HK-2 (cell line): ENCODE measurements around the gene PHKA2.
"Not testable (repeated sequence)": the region's sequence is repeated elsewhere in the genome, so short reads cannot be mapped to it uniquely, and the experiment has no call there.

Source experiments
- DNase-seq: peaks from one replicate; pipeline ENCODE4 v3.0.0-alpha.2; 2018; ENCODE audit not compliant: unreplicated experiment

Gene PHKA2, protein sequence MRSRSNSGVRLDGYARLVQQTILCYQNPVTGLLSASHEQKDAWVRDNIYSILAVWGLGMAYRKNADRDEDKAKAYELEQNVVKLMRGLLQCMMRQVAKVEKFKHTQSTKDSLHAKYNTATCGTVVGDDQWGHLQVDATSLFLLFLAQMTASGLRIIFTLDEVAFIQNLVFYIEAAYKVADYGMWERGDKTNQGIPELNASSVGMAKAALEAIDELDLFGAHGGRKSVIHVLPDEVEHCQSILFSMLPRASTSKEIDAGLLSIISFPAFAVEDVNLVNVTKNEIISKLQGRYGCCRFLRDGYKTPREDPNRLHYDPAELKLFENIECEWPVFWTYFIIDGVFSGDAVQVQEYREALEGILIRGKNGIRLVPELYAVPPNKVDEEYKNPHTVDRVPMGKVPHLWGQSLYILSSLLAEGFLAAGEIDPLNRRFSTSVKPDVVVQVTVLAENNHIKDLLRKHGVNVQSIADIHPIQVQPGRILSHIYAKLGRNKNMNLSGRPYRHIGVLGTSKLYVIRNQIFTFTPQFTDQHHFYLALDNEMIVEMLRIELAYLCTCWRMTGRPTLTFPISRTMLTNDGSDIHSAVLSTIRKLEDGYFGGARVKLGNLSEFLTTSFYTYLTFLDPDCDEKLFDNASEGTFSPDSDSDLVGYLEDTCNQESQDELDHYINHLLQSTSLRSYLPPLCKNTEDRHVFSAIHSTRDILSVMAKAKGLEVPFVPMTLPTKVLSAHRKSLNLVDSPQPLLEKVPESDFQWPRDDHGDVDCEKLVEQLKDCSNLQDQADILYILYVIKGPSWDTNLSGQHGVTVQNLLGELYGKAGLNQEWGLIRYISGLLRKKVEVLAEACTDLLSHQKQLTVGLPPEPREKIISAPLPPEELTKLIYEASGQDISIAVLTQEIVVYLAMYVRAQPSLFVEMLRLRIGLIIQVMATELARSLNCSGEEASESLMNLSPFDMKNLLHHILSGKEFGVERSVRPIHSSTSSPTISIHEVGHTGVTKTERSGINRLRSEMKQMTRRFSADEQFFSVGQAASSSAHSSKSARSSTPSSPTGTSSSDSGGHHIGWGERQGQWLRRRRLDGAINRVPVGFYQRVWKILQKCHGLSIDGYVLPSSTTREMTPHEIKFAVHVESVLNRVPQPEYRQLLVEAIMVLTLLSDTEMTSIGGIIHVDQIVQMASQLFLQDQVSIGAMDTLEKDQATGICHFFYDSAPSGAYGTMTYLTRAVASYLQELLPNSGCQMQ

DNA sequence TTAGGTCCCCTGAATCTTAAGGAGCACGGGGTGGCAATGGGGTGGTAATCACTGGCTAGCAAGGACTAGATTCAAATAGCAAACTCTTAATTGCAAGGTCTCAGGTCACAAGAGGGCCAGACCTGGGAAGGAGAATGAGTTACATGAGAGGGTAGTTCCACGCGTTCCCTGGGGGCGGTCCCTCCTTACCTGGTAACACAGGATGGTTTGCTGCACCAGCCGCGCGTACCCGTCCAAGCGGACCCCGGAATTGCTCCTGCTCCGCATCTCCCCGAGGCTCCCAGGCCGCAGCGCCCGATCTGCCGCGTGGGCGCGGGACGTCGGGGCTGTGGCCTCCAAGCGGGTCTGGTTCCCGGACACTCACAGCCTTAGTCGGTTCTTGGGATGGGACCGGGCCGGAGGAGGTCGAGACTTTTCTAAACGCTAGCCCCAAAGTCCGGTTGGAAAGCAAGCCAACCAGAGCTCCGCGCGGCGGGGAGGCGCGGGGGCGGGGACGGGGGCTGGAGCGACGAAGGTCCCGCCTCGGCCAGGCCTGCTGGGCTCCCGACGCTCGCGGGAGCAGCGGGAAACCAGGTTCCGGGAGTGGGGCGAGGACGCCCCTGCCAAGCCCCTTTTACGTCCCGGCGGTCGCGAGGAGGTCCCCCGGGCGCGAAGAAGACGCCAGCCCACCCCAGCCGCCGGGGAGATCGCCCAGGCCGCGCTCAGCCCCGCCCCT lies at the start of gene PHKA2:
Gene PHKA2 (minus strand): TSS at position 449 of the 715 bp plus-strand sequence. CDS start 182 bp downstream, at position 267.
- DNase-seq: peak; percentile 63

GRCh38 chrX:19030805-19031204 lies 46.9 kb upstream of the PHKA2 start:
- DNase-seq: no peak

DNA sequence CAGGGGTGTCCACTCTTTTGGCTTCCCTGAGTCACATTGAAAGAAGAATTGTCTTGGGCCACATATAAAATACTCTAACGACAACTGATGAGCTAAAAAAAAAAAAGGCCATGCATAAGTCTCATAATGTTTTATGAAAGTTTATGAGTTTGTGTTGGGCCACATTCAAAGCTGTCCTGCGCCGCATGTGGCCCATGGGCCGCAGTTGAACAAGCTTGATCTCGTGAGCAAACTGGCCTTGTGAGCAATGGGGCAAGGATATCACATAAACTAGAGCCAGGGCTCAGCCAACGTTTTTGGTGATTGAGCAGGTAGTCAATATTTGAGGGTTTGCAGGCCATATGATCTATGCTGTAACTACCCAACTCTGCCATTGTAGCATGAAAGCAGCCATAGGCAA lies 44.6 kb upstream of the PHKA2 start:
- DNase-seq: no peak

GRCh38 chrX:19024366-19024765 lies 40.5 kb upstream of the PHKA2 start:
- DNase-seq: no peak

GRCh38 chrX:19019996-19020395 lies 36.1 kb upstream of the PHKA2 start:
- no peak for DNase-seq

- no peak for DNase-seq
These were observed 33.4 kb upstream of the PHKA2 start for GRCh38 chrX:19017271-19017670.

GRCh38 chrX:19016614-19017013 lies 32.7 kb upstream of the PHKA2 start:
- DNase-seq: not testable (repeated sequence)

DNA sequence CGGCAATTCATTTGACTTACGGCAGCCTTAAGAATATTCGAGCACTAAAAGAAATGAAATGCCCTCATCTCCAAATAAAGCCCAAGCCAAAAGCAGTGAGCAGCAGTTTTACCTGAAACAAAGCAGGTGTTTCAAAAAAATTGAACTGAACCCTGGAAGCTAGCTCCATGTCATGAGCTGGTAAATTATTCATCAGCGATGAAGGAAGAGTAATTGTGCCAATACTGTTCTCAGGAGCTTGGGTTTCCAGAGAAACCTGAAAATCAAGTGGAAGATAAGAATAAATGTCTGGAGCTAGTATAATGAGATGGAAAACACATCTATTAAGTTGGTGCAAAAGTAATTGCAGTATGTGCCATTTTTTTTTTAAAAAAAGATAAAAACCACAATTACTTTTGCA lies 24.0 kb upstream of the PHKA2 start:
- DNase-seq: no peak

- DNase-seq: no peak
These were observed 23.1 kb upstream of the PHKA2 start for GRCh38 chrX:19007011-19007410.

- no peak for DNase-seq
These were observed 22.0 kb upstream of the PHKA2 start for GRCh38 chrX:19005909-19006308.

DNA sequence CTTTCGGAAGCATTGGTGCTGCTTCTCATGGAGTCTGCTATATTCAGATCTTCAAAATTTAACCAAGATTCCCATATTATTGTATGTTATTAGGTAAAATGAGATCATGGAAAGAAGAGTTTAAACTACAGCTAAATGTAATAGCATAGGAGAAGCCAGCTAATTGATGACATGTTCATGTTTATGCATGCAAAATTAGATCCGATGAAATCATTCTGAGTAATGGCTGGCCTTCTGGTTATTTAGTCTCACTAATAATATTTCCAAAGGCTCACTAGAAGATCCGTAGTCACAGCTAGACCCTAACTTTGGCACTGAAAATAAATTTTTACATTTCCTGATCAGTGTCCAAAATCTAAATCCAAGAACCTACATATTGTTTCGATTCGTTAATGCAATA lies 19.8 kb upstream of the PHKA2 start:
- no peak for DNase-seq

GRCh38 chrX:18998653-18999052 lies 14.7 kb upstream of the PHKA2 start:
- DNase-seq: no peak

DNA sequence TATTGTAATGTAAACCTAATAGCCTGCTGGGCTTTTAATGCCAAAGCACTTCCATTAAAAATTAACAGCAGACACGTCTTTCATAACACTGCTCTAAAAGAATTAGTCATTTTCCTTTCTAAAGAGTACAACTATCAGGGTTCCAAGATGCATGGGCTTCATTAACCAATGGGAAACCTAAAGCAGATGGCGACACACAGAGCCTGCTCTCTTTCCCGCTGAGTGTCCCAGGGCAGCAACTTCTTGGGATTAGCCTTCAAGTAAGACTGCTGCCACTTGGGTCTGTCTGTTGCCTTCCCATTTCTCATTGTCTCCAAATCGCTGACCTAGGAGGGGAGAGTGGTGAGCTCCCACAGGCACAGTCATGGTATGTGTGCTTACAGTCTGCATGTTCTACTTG lies 14.0 kb upstream of the PHKA2 start:
- no peak for DNase-seq

GRCh38 chrX:18996536-18996935 lies 12.6 kb upstream of the PHKA2 start:
- no peak for DNase-seq

DNA sequence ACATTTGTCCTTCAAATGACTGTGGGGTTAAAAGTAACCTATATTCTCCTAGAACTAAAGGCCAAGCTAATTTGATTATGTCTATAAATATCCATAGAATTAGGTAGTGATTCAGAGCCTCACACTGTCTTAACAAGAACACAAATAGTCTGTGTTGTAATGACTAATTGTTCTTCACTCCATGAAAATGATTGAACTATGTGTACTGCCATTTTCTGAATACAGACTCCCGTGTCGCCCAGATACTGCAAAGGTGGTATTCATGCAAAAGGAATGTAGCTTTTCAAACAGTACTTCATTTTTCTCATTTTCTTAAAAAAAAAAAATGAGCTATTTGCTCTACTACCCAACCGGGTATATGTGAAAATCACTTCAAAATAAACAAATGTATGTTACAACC lies 11.3 kb upstream of the PHKA2 start:
- DNase-seq: no peak

- no peak for DNase-seq
These were observed 10.8 kb upstream of the PHKA2 start for GRCh38 chrX:18994713-18995112.

- DNase-seq: no peak
These were observed 8.9 kb upstream of the PHKA2 start for GRCh38 chrX:18992829-18993228.

DNA sequence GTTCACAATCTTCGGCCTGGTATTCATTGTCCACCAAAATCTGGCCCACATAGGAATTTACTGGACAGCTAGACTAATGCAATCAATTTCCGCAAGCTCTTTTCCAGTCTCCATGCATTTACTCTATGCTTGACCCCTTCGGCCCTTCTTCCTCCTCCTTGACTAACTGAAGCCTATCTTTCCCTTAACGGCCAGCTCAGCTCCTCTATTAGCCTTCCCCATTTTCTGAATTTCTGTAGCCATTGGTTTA lies 1.2 kb upstream of the PHKA2 start:
- DNase-seq: no peak

- peak; percentile 86 for DNase-seq
These were observed 669 bp upstream of the PHKA2 start for GRCh38 chrX:18984381-18985185.

DNA sequence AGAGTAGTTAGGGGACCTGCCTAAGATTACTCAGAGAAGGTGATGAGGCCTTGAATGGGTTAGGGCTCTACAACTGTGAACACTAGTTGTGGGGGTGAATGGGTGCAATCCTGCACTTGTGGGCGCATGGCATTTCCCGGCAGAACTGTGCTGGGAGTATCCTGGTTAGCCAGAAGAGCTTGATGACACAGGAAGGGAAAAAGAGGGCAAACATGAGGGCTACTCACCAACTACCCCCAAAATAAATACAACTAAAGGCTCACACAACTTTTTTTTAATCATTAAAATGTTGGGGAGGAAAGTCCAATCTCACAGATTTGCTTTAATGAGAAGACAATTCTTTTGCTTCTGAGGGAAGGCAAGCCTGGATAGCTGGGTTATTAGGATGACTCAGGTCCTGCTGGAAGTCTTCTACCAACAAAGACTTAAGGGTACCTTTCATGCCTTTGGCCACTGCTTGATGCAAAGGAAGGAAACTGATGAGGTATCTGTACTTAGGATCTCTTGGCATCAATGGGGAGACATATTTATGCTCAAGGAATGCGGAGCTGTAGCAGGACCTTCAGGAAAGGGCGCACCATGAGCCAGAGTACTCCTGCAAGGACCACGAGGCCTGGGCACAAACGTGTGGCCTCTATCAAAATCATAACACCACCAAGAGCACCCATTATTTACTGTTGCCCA lies 2.6 kb downstream of the PHKA2 start:
- DNase-seq: no peak
